ENCODE data around the gene CAMK4.

The CAMK4 gene

GRCh38 chr5:111223787-111224560, at the start of gene CAMK4:
CAMK4 (plus strand) TSS chr5:111224384; CDS start chr5:111224484, 100 bp downstream.
- DNase-seq, result peak in 10 of 14 donors; percentile 22 to 87 (median 34)

GRCh38 chr5:111183064-111183463, 41.1 kb upstream of the CAMK4 start:
- DNase-seq, result no peak

- DNase-seq, result no peak
Measured at GRCh38 chr5:111187079-111187478, 37.1 kb upstream of the CAMK4 start.

GRCh38 chr5:111194053-111194452, 30.1 kb upstream of the CAMK4 start:
- DNase-seq, result no peak

GRCh38 chr5:111194925-111195324, 29.3 kb upstream of the CAMK4 start:
- DNase-seq, result no peak

GRCh38 chr5:111197523-111197922, 26.7 kb upstream of the CAMK4 start:
- DNase-seq, result peak in 6 of 14 donors; percentile 2 to 67 (median 14)

- DNase-seq, result peak in 1 of 14 donors; percentile 67
Measured at GRCh38 chr5:111198281-111198966, 25.8 kb upstream of the CAMK4 start.

GRCh38 chr5:111200828-111201227, 23.4 kb upstream of the CAMK4 start:
- no peak for DNase-seq

GRCh38 chr5:111201705-111202104, 22.5 kb upstream of the CAMK4 start:
- DNase-seq, result no peak

- DNase-seq, result no peak
Measured at GRCh38 chr5:111211341-111211740, 12.8 kb upstream of the CAMK4 start.

- DNase-seq, result no peak
Measured at GRCh38 chr5:111214052-111214742, 10.0 kb upstream of the CAMK4 start.

GRCh38 chr5:111215971-111216370, 8.2 kb upstream of the CAMK4 start:
- DNase-seq, result no peak

- DNase-seq, result no peak
Measured at GRCh38 chr5:111221139-111221538, 3.0 kb upstream of the CAMK4 start.

GRCh38 chr5:111223101-111223786, 940 bp upstream of the CAMK4 start:
- DNase-seq, result no peak

- peak in 1 of 14 donors; percentile 71 for DNase-seq
Measured at GRCh38 chr5:111224561-111225345, 569 bp downstream of the CAMK4 start.

GRCh38 chr5:111225926-111226325, 1.7 kb downstream of the CAMK4 start:
- no peak for DNase-seq

- DNase-seq, result no peak
Measured at GRCh38 chr5:111226556-111226955, 2.4 kb downstream of the CAMK4 start.

GRCh38 chr5:111227226-111227782, 3.1 kb downstream of the CAMK4 start:
- no peak for DNase-seq

GRCh38 chr5:111227801-111228200, 3.6 kb downstream of the CAMK4 start:
- DNase-seq, result peak in 1 of 14 donors; percentile 4

GRCh38 chr5:111228520-111229220, 4.5 kb downstream of the CAMK4 start:
- DNase-seq, result no peak

Data from C1 segment of cervical spinal cord (tissue), 14 donors.